HS-5 (cell line): ENCODE results near the gene CXCL17.
"Not testable (repeated sequence)": the region's sequence is repeated elsewhere in the genome, so short reads cannot be mapped to it uniquely, and the experiment has no call there.

Experiments
- DNase-seq: peaks from one replicate; pipeline ENCODE4 v3.0.0-alpha.2; 2012; ENCODE audit warnings: low read depth

CXCL17 gene

DNA sequence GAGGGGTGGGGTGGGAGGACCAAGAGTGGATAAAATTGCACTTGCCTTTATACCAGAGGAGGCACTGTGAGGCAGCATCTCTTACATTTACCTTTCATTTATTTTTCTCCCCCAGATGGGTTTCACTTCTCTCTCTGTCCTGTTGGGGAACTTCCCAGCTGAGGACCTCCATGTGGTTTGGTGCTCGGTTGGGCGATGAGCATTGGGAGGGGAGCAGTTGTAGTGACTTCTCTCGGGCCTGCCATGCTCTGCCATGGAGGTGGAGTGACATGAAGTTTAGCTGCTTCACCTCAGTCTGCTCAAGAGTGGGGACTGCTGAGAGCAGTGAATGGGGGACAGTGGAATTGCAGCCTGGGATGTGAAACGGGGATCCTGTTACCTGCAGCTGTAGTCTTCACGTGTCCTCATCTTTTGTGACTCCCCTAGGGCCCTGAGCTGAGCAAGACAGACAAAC is 23.1 kb upstream of the CXCL17 start:
- DNase-seq = no peak

DNA sequence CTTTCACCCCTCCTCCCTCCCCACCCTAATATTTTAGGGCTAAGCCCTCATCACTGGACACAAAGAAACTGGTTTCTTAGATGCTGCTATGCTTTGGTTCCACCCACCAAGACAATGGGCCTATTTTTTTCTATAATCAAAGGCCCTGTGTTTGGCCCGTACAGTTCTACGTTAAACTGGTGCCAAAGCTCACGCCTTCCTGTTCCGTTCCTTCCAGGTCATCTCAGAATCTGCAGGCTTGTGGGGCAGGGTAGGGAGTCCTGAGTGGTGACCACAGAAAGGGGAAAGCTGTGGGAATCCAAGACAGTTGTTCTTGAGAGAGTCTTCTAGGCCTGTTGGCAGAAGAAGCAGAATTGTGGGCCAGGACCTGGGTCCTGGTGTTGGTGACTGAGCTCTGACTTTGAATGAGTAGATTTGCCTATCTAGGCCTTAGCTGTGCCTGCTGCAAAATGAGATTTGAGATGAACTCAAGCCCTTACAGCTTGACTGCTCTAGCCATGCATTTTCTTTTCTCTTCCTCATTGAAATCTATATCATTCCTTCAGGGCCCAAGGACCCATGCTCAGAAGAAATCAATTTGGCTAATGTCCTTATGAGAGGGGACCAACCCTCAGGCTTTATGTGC is 19.1 kb upstream of the CXCL17 start:
- DNase-seq = no peak

DNA sequence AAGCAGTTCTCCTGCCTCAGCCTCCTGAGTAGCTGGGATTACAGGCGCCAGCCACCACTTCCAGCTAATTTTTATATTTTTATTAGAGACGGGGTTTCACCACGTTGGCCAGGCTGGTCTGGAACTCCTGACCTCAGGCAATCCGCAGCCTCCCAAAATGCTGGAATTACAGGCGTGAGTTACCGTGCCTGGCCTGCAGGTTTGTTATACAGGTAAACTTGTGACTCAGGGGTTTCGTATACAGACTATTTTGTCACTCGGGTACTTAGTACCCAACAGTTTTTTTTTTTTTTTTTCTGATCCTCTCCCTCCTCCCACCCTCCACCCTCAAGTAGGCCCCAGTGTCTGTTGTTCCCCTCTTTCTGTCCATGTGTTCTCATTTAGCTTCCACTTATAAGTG is 18.5 kb upstream of the CXCL17 start:
- DNase-seq = not testable (repeated sequence)

DNA sequence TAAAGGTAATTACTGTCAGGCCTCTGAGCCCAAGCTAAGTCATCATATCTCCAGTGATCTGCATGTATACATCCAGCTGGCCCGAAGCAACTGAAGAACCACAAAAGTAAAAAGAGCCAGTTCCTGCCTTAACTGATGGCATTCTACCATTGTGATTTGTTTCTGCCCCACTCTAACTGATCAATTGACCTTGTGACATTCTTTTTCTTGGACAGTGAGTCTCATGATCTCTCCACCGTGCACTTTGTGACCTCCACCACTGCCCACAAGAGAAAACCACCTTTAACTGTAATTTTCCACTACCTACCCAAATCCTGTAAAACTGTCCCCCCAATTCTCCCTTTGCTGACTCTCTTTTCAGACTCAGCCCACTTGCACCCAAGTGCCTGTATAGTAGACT is 17.2 kb upstream of the CXCL17 start:
- no peak for DNase-seq

DNA sequence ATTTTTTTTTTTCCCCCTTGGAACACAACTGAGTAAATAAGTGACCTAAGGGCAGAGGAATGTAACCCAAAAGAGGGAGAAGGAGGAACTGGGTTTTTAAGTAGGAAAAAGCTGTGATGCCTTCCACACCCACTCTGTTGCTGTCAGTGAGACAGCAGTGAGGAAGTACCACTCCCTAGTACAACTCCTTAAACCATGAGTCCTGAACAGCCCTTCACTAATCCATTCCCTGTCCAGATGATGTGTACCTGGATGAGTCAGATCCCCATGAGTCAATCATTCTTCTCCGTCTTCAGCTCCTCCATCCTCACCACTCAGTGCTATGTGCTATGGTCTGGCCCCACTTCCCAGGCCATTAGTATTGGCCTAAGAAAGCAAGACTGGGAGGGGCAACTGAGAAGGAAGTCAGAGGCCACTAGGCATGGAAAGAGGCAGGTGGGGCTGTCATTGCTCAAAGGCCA is 12.9 kb upstream of the CXCL17 start:
- DNase-seq = no peak

DNA sequence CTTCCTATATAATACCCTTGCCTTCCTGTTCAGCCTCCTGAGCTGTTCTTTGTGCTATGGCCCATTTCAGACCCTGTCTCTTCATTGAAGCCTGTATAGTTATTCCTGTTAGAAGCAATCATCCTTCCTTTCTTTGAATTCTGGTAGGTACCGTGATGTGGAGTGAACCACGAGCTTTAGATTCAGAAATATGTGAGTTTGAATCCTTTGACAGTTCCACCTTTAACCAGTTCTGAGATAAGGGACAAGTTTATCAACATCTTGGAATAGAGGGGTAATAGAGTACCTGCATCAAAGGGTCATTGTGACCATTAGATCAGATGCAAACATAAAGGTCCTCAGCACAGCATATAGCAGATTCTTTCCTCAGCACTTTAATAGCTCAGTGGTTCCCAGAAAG is 12.3 kb upstream of the CXCL17 start:
- DNase-seq = no peak

DNA sequence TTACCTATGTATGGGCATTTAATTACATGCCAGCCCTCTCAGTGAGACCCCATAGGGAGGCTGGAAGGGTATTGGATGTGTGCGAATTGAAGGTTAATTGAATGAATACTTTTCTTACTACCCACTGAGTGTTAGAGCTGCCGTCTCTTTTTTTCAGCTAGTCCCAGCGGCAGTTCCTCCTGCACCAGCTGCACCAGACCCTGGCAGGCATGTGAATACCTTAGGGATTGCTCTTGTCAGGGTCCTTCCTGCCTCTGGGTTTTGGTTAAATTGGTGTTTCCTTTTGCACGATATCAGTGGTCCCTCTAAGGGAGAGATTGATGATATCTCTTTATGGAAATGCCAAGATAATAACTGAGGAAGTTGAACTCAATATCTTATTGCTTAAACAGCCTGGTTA is 9.8 kb upstream of the CXCL17 start:
- no peak for DNase-seq

DNA sequence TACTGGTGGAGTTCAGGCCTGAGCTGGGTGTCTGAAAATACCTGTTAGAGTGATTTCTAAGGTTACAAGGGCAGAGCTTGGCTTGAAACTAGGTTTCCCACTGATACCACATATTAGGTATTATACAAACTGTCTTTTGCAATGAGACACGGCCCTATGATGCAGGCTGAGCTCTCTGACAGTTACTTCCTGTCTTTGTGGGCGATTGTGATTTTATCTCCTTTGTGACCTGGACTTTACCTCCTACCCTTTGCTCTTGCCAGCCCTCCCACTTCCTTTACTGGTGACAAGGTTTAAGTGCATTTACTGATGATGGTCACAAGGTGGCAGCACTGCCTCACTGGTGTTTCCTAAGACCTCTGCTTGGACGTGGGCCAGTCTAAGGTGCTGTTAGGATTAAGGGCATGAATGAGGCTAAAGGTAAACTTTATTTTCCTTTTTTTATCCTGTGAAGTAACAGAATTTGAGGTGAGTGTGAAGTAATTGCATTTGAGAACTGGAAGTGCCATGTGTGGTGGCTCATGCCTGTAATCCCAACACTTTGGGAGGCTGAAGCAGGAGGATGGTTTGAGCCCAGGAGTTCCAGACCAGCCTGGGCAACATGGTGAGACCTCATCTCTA is 7.7 kb upstream of the CXCL17 start:
- DNase-seq = peak; percentile 61

DNA sequence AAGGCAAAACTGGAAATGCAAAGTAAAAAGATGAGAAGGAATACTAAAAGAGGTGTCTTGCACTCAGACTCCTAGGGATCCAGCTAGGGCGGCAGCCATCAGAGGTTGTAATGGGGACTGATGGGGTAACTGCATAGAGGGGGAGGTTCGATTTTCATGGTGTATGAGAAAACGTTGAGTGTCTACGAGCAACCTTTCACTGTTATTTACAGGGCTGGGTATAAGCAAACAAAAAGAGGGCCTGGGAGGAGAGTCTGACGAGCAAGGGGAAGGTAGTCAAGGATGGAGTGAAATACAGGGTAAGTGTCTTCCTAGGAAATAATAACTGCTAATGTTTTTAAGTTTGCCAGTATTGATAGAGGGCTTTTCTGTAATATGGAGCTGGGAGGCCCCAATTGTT is 5.6 kb upstream of the CXCL17 start:
- not testable (repeated sequence) for DNase-seq

DNA sequence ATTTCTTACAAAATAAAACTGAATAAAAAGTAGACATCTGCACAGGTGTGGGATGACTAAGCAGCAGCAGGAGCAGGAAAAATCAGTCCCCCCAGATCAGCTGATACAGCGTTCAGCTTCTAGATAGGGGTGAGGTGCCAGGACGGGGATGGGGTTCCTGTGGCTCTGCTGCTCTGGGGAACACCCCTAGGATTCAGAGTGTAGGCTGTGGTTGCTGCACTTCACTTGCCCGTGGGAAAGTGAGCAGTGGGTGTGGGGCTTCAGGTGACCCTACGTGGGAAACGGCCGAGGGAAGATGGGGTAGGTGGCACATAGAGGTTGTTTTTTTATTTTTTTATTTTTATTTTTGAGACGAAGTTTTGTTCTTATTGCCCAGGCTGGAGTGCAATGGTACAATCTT is 3.2 kb upstream of the CXCL17 start:
- no peak for DNase-seq

DNA sequence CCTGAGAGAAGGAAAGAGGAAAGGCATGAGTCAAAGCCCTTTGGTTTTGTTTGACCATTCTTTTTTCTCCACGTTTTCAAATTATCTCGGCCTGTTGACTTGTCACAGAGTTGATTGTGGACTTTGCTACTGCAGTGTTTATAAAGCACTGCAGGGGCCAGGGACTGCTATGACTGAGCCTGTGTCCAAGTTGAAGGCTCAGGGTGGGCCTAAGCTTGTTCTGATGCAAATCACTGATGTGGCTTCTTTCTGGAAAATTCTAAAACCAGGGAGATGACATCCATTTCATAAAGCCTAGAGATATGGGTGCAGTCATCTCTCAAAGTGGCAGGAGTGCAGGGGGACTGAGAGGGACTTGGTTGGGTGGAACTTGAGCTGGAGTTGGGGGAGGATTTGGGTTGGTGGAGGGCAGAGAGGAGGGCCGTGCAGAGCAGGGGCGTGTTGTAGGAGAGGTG is 1.2 kb upstream of the CXCL17 start:
- no peak for DNase-seq

DNA sequence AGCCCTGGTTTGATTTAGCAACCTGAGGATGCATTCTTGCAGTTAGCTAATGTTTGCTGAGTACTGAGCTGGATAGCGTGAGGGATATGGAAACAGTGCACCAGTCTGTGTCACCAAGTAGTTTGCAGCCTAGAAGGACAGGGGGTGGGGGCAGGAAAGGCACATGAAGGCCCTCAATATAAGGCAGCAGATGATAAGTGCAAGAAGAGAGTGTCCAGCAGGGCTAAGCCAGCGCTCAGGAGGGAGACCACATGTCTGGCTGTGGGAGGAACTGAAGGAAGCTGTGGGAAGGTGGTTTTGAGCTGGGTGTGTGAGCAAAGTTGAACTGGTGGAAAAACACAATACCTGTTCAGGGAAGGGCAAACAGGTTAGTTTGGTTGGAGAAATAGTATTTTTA is 1.7 kb downstream of the CXCL17 start:
- no peak for DNase-seq

DNA sequence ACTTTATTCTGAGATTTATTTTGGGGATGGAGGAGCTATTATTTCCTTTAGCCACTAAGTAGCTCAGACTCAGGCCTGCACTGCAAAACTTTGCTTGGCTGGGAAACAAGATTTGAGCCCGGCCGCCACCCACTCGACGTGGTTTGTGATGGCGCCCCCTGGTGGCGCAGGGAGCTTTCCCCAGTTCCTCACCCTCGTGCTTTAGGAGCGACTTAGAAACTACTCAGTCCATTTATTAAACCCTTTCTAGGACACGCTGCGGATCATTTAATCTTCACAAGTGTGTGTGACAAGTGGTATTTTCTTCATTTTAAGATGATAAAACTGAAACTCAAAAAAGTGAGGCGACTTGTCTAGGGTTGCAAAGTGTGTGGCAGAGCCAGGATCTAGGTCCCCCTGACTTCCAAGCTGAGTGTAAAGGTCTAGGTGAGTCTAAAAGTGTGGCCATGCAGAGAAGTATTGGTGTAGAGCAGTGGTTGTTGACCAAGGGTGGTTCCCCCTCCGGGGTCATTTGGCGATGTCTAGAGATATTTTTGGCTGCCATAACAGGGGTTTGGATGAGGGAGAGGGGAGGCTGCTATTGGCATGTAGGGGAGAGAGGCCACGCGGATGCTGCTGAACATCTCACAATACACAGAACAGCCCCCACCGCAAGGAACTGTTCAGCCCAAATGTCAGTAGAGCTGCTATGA is 2.2 kb downstream of the CXCL17 start:
- DNase-seq = no peak

DNA sequence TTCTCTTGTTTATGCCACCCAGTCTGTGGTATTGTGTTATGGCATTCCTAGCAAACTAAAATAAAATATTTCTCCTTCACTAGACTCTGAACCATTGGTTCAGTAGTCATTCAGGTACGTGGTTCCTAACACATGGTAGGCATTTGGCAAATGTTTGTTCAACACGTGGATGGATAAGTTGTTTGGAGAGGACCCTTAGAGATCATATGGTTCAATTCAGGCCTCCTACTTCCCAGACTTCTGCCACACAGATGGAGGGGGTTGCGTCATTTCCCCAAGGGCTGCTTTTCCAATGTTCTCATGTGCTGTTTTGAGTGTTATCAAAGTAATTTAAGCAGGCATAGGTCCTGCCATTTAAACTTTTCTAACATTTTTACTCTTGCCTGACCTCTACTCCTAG is 6.7 kb downstream of the CXCL17 start:
- no peak for DNase-seq

DNA sequence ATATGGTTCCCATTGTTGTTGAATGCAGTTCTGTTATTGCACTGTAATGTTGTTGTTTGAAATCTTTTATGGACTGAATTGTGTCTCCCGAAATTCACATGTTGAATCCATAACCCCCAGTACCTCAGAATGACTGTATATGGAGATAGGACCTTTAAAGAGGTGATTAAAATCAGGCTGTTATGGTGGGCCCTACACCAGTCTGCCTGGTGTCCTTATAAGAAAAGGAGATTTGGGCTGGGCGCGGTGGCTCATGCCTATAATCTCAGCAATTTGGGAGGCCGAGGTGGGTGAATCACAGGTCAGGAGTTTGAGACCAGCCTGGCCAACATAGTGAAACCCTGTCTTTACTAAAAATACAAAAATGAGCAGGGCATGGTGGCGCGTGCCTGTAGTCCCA is 7.4 kb downstream of the CXCL17 start:
- DNase-seq = no peak

DNA sequence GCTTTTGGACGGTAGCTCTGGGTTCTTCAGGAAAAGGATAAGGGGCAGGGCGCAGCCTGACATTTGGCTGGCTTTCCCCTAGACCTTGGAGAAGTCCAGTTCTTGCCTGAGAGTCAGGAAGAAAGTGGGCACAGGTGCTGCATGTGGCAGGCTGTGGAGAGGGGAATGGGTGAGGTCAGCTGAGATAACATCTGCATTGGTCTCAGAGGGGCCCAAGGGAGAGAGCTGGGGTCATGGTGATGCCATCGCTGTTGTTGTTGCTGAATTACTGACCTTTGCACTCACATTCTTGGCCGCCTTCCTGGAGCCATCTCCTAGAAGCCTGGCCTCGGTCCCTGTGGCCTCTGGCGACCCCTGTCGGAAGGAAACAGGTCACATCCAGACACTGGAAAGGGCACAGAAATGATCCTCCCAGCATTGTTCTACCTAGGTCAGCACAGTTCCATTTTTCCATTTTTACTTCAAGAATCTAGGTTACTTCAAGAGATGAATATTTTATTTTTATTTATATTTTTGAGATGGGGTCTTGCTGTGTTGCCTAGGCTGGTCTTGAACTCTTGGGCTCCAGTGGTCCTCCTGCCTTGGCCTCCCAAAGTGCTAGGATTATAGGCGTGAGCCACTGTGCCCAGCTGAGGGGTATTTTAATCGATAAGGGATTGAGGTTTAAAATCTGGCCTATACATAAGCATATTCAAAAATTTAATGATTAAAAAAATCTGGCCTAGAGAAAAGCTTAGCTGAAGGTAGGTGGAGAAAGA is 9.1 kb downstream of the CXCL17 start:
- no peak for DNase-seq

DNA sequence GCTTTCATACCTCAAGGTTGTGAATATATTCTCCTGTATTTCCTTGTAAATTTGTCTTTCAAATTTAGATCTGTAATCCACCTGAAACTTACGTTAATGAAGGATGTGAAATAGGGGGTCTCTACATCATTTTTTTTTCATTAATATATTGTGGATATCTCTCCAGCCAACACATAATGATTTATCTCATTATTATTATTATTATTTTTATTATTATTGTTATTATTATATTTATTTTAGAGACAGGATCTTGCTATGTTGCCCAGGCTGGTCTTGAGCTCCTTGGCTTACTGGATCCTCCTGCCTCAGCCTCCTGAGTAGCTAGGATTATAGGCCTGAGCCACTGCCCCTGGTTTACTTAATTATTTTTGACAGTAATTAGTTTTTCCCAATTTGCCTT is 11.3 kb downstream of the CXCL17 start:
- no peak for DNase-seq

DNA sequence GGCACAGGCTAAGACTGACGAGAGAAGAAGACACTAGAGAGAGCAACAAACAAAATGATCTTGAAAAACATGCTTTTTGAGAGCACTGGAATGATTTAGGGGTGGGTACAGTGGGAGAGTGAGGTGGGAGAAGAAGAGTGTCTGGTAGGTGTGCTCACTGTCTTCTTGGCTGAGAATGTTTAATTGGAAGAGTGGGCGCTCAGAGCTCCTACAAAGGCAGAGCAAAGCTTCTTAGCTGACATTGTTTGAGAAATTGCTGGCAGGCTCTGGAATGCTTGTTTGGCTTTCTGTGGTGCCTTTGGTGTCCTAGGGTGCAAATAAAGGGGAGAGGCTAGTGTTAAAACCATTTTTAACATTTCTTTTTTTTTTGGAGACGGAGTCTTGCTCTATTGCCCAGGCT is 14.1 kb downstream of the CXCL17 start:
- DNase-seq = no peak

DNA sequence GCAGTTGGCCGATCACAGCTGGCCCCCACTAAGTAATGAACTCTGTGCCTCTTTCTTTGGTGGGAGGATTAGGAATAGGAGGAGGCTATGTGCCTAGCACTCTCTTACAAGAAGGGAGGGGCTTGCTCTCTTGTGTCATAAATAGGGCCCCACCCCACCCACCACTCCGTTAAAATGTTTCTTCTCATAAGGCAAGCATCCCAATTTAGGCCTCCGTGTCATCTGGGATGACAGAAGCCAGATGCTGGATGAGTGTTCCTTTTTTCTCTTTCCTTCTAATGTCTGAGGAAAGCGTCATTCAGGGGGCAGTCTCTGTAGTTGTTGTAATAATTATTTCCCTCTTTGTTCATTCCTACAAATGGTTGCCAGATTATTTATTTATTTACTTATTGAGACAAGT is 15.4 kb downstream of the CXCL17 start, which contains the start of gene LIPE:
LIPE (minus strand) TSS at position 76 of the 400 bp plus-strand sequence. CDS start 239 bp downstream, outside the sequence.
- DNase-seq = no peak

DNA sequence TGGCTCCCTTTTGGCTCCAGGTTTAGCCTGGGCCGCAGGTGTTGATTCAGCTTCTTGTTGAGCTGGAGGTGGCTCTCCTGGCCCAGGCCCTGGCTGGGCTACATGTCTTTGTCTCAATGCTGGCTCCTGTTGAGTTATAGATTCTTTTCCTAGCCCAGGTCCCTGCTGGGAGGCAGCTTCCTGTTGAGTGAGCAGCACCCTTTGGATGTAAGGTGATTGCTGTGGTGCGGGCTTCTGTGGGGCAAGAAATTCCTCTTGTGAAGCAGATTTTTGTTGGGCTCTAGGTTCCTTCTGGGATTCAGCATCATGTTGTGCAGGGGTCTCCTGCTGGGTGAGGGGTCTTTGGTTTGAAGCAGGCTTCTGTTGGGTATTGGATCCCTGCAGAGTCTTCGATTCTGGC is 16.1 kb downstream of the CXCL17 start:
- no peak for DNase-seq

DNA sequence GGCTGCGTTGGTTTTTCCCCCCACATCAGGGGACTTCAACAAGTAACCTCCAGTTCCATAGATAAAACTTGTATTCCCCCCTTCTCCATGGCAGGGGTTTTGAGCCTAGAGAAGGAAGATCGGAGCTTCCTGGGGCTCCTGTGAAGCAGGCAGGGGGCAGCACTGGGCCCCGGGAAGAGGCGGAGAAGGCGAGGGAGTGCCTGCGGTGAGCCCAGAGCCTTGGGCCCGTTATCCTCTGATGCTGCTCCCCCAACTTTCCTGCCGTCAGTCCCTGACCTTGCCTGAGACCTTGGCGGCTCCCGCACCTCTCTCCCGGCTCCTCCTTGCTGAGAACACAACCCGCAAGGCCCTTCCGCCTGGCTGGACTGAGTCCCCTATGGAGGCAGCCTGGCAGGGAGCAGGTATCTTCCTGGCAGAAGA is 18.0 kb downstream of the CXCL17 start:
- no peak for DNase-seq

DNA sequence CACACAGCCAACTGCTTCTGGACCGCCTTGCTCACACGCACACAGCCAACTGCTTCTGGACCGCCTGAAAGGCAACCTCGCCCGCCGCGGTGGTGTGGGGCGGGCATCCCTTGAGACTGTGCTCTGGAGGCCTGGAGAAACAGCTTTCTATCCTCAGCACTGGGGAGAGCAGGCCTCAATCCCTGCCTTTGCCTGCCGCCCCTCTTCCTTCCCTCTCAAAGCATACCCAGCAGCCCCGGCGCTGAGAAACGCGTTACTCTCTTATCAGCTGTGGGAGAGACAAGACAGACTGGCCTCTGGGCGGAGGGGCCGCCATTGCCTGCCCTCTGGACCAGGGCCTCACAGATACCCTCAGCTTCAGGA is 18.4 kb downstream of the CXCL17 start:
- DNase-seq = no peak
